ENCODE data around the gene KIRREL2. TPM values are rescaled to one million over a fixed set of nuclear protein-coding genes. Genes with fewer than 3 reads are reported as not detected.

KIRREL2 gene
- total and polyA plus RNA-seq, 9 of the 15 experiments (the other 6 are each of a cell fraction or from before 2014, with no cell fraction given), result 0.01 to 0.12 (median 0.09) TPM; not detected in 4

DNA sequence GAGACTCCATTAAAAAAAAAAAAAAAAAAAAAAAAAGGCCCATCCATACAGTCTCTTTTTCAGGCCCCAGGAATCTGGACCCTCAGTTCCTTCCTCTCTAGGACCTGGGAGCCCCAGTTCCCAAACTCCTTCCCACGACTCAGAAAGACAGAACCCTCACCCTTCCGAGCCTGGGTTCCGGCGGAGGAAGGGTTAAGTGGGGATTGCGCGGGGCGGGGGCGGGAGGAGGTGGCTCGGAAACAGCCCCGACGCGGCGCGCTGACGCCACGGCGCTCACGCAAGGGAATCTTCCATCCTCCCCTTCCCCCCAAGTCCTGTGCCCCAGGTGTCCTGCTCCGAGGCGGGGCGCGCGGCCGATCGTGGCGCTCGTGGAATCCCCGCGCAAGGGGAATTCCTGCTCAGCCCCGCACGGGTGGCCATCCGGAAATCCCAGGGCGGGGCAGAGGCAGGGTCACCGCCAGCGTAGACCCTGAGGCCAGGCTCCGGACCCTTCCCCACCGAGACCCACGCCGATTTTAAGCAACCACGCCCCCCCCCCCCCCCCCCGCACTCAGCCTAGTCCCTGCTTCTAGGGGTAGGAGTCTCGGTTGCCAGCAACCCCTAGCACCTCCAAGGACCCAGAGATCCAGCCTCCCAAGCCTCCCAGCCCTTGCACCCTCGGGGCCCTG lies 43.0 kb downstream of the KIRREL2 start (continued):
- TF ChIP-seq RNF219 (CRISPR knock-in tag; IDR thresholded peaks at IDR 0.05) (no peak), OTX1 (CRISPR knock-in tag; IDR thresholded peaks at IDR 0.05) (no peak), ZBTB5 (IDR thresholded peaks at IDR 0.05) (no peak), MTA1 (IDR thresholded peaks at IDR 0.05; ENCODE audit: borderline replicate concordance) (peak; percentile 61), ZNF124 (CRISPR knock-in tag; IDR thresholded peaks at IDR 0.05) (no peak), MEF2A (IDR thresholded peaks at IDR 0.05; ENCODE audit: control insufficient read depth, low read depth, low read length) (no peak), ZEB2 (IDR thresholded peaks at IDR 0.05) (peak; percentile 43; the same call in 1 of the 2 replicates), ZNF668 (CRISPR knock-in tag; IDR thresholded peaks at IDR 0.05) (no peak), XRCC5 (IDR thresholded peaks at IDR 0.05; ENCODE audit: low read depth, low read length) (no peak), ZSCAN32 (CRISPR knock-in tag; IDR thresholded peaks at IDR 0.05) (no peak), TGIF2 (CRISPR knock-in tag; IDR thresholded peaks at IDR 0.05) (no peak), PCBP2 (IDR thresholded peaks at IDR 0.05; ENCODE audit: low read depth, low read length, poor library complexity, severe bottlenecking) (no peak), GTF2E2 (tag; IDR thresholded peaks at IDR 0.05) (no peak), ZBTB43 (CRISPR knock-in tag; IDR thresholded peaks at IDR 0.05) (no peak), CREB3L1 (IDR thresholded peaks at IDR 0.05; ENCODE audit: borderline replicate concordance, low read depth) (no peak)
- TF ChIP-seq, protein P1, sequence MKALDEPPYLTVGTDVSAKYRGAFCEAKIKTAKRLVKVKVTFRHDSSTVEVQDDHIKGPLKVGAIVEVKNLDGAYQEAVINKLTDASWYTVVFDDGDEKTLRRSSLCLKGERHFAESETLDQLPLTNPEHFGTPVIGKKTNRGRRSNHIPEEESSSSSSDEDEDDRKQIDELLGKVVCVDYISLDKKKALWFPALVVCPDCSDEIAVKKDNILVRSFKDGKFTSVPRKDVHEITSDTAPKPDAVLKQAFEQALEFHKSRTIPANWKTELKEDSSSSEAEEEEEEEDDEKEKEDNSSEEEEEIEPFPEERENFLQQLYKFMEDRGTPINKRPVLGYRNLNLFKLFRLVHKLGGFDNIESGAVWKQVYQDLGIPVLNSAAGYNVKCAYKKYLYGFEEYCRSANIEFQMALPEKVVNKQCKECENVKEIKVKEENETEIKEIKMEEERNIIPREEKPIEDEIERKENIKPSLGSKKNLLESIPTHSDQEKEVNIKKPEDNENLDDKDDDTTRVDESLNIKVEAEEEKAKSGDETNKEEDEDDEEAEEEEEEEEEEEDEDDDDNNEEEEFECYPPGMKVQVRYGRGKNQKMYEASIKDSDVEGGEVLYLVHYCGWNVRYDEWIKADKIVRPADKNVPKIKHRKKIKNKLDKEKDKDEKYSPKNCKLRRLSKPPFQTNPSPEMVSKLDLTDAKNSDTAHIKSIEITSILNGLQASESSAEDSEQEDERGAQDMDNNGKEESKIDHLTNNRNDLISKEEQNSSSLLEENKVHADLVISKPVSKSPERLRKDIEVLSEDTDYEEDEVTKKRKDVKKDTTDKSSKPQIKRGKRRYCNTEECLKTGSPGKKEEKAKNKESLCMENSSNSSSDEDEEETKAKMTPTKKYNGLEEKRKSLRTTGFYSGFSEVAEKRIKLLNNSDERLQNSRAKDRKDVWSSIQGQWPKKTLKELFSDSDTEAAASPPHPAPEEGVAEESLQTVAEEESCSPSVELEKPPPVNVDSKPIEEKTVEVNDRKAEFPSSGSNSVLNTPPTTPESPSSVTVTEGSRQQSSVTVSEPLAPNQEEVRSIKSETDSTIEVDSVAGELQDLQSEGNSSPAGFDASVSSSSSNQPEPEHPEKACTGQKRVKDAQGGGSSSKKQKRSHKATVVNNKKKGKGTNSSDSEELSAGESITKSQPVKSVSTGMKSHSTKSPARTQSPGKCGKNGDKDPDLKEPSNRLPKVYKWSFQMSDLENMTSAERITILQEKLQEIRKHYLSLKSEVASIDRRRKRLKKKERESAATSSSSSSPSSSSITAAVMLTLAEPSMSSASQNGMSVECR (CRISPR knock-in tag; IDR thresholded peaks at IDR 0.05), result peak; percentile 37; the same call in 1 of the 2 replicates
